ENCODE measurements around the gene TRIM38. TPM values are rescaled to one million over a fixed set of nuclear protein-coding genes. Genes with fewer than 3 reads are reported as not detected.
"Not testable (repeated sequence)": the region's sequence is repeated elsewhere in the genome, so short reads cannot be mapped to it uniquely, and the experiment has no call there.

The TRIM38 gene
- total RNA-seq, 5 donors from 2014 or later (not counting 1 experiment from before 2014, with no cell fraction given) = 20.5 to 29.3 (median 26.2) TPM

DNA sequence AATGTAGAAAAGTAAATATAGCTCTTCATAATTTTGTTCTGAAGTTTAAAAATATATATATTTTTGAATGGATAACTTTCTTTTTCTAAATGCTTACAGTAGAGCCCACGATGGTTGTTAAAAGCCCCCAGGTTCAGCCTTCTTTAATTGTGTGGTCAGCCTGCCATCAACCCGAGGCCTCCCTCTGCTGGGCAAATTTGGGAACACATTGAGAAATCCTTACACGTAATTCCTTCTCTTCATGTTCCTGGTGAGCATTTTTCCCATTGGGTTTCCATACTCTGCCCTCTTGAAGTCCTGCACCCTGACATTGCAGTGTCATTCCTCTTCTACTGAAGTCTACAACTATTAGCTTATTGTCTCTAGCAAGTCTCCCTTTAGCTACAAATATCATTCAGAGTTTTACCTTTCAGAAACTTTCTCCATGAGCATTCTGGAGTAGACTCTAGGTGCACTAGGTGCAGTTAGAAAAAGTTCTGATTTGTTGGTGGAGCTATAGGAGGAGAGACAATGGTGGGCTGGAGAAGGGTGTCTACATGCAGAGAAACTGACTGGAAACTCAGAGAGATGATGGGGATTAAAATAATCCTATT lies 40.6 kb downstream of the TRIM38 start:
- POLR2A ChIA-PET = interaction anchor here (0.5 to 1.8 kb wide), 6 partner anchors 14 to 104 kb away, joined by 3 to 8 read pairs (median 4); a partner anchor contains a TSS
- peaks cover 0 to 6% of the 10 kb centered on the region in 2 experiments for H3K4me1 ChIP-seq (ENCODE audit: control insufficient read depth in 1 of 2, extremely low read depth in 1 of 2, insufficient read depth in 2 of 2, low read length in 2 of 2)
- Mint-ChIP-seq H3K4me3 (no peak overlapping the region), H3K36me3 (peaks cover 26% of the 10 kb centered on the region), H3K4me1 (peaks cover 4 to 7% (median 6%) of the 10 kb centered on the region in 3 donors), H3K27me3 (no peaks in the 10 kb centered on the region), H3K27ac (no peak overlapping the region), H3K9me3 (no peaks in the 10 kb centered on the region)
- H3K27me3 ChIP-seq (replicated peaks in 1 of 2; ENCODE audit: control insufficient read depth in 2 of 2, extremely low read depth in 1 of 2, insufficient read depth in 2 of 2, low read length in 1 of 2) = no peaks in the 10 kb centered on the region
- H3K4me3 ChIP-seq (ENCODE audit: control insufficient read depth in 1 of 2, extremely low read depth in 1 of 2, low read length in 1 of 2) = no peak overlapping the region
- ATAC-seq (replicated peaks in 1 of 4) (peak in 2 of 4 experiments; percentile 30 to 55), DNase-seq (peak in 26 of 35 experiments; percentile 11 to 69 (median 34))
- H3K36me3 ChIP-seq (ENCODE audit: control insufficient read depth in 2 of 2, extremely low read depth in 1 of 2, insufficient read depth in 1 of 2, low read length in 1 of 2) = peaks cover 0 to under 1% of the 10 kb centered on the region in 2 donors
- no peak overlapping the region for H3K27ac ChIP-seq (ENCODE audit: low read length)
- 10% methylated on average over 3 of the region's 3 CpGs for WGBS (ENCODE audit: insufficient coverage)
- CTCF ChIA-PET = interaction anchor here (0.6 to 3.1 kb wide), 27 partner anchors 8 to 283 kb away, joined by 3 to 29 read pairs (median 4); a partner anchor contains a TSS
- H3K9me3 ChIP-seq = no peaks in the 10 kb centered on the region

DNA sequence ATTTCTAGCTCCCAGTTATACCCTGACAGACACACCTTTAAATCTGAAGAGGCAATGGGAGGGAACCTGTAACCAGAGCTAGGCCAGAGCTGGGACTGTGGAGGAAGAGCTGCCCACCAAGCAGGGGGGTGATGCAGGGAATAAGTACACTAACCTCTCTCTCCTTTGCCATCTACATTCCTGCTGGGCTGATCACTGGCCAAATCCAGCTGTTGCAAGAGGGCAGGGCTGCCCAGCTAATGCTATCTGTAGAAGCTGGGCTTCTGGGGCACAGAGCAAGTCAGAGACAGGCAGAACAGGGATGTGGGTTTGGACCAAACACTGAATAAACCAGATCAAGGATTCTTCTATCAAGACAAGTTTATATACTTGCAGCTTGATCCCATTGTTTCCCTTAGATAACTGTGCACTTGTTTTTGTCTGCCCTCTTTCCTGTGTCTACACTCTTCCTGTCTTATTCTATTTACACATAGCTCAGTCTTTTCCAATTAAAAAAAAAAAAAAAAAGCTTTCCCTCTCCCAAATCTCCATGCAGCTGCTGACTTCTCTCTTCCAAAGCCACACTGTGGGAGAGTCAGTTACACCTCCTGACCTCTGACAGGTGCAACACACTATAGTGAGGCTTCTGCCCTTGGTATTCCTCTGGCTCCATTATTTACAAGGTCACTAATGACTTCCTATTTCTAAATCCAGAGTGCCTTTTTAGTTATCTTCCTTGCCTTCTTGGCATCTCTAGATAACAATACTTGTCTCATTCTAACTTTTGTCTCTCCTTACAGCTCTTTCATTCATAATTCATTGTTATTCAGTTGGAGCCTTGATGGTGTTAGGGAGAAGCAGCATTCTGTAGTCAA lies 43.7 kb downstream of the TRIM38 start:
- no peaks in the 10 kb centered on the region for H3K9me3 Mint-ChIP-seq
- Histone ChIP-seq H3K4me3 (ENCODE audit: control insufficient read depth in 1 of 2, extremely low read depth in 1 of 2, low read length in 1 of 2) (no peak overlapping the region), H3K36me3 (ENCODE audit: control insufficient read depth in 2 of 2, extremely low read depth in 1 of 2, insufficient read depth in 1 of 2, low read length in 1 of 2) (no peaks in the 10 kb centered on the region), H3K9me3 (no peaks in the 10 kb centered on the region), H3K4me1 (ENCODE audit: control insufficient read depth in 1 of 2, extremely low read depth in 1 of 2, insufficient read depth in 2 of 2, low read length in 2 of 2) (peaks cover 0 to 6% of the 10 kb centered on the region in 2 experiments), H3K27ac (ENCODE audit: low read length) (no peak overlapping the region), H3K27me3 (replicated peaks in 1 of 2; ENCODE audit: control insufficient read depth in 2 of 2, extremely low read depth in 1 of 2, insufficient read depth in 2 of 2, low read length in 1 of 2) (no peaks in the 10 kb centered on the region)
- ATAC-seq (replicated peaks in 1 of 4) = no peak
- POLR2A ChIA-PET = interaction anchor here in 1 of 2 donors (0.6 to 1.1 kb wide), 8 partner anchors 11 to 491 kb away, joined by 3 to 10 read pairs (median 4); a partner anchor contains a TSS
- H3K36me3 Mint-ChIP-seq = peaks cover 7% of the 10 kb centered on the region
- no peaks in the 10 kb centered on the region for H3K27me3 Mint-ChIP-seq
- DNase-seq = no peak
- H3K4me1 Mint-ChIP-seq = peaks cover 4 to 7% (median 6%) of the 10 kb centered on the region in 3 donors
- CTCF ChIA-PET = interaction anchor here (0.5 to 1.4 kb wide), 5 partner anchors 10 to 60 kb away, joined by 3 to 7 read pairs (median 4); no protein-coding TSS in a partner anchor
- no peak overlapping the region for H3K4me3 Mint-ChIP-seq
- H3K27ac Mint-ChIP-seq = no peak overlapping the region

DNA sequence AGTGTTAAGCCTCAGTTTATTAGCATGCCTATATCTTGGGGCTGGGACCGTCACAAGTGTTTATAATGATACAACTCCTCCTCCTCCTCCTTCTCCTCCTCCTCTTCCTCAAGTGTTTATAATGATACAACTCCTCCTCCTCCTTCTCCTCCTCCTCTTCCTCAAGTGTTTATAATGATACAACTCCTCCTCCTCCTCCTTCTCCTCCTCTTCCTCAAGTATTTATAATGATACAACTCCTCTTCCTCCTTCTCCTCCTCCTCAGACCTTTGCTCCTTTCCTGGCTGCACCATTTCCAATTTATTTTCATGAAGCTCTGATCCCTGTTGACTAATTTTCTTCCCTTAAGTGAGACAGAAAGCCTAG lies 44.3 kb downstream of the TRIM38 start:
- not testable (repeated sequence) for H3K4me3 ChIP-seq (ENCODE audit: control insufficient read depth in 1 of 2, extremely low read depth in 1 of 2, low read length in 1 of 2); H3K4me1 ChIP-seq (ENCODE audit: control insufficient read depth in 1 of 2, extremely low read depth in 1 of 2, insufficient read depth in 2 of 2, low read length in 2 of 2); DNase-seq; H3K27ac ChIP-seq (ENCODE audit: low read length); H3K36me3 ChIP-seq (ENCODE audit: control insufficient read depth in 2 of 2, extremely low read depth in 1 of 2, insufficient read depth in 1 of 2, low read length in 1 of 2); H3K9me3 ChIP-seq; H3K36me3 Mint-ChIP-seq; H3K4me3 Mint-ChIP-seq; ATAC-seq (replicated peaks in 1 of 4); H3K4me1 Mint-ChIP-seq; H3K9me3 Mint-ChIP-seq; H3K27ac Mint-ChIP-seq; H3K27me3 ChIP-seq (replicated peaks in 1 of 2; ENCODE audit: control insufficient read depth in 2 of 2, extremely low read depth in 1 of 2, insufficient read depth in 2 of 2, low read length in 1 of 2); H3K27me3 Mint-ChIP-seq
- no CpG with 5 or more reads among the region's 1 CpG for WGBS (ENCODE audit: insufficient coverage)
- CTCF ChIA-PET = interaction anchor here (0.5 to 1.4 kb wide), 4 partner anchors 10 to 60 kb away, joined by 3 to 7 read pairs (median 4); a partner anchor contains a TSS
- POLR2A ChIA-PET = interaction anchor here in 1 of 2 donors (0.5 to 1.1 kb wide), 3 partner anchors 37 to 407 kb away, joined by 3 to 4 read pairs (median 3); a partner anchor contains a TSS

DNA sequence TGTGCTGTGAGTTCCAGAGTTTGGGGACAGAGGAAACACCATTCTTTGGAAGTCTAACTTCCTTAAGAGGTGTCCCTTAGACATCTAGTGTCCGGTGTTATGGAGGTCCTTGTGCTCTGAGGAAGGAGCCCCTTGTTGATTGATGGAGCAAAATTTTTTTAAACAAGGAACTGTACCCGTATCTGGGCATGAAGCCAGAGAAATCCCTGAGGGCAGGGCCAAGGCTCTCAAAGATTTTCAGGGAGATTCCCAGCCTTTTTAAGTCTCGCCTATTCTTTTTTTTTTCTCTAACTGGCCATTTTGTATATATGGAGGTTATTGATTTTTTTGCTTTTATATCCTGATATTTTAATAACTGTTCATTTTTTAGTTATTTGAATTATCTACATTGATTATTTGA lies 45.9 kb downstream of the TRIM38 start:
- CTCF ChIA-PET = interaction anchor here in 1 of 2 donors (0.6 kb wide), 1 partner anchor 1343 kb away, joined by 3 read pairs; no protein-coding TSS in a partner anchor
- WGBS (ENCODE audit: insufficient coverage) = 100% methylated on average over 1 of the region's 3 CpGs
- Histone ChIP-seq H3K4me1 (ENCODE audit: control insufficient read depth in 1 of 2, extremely low read depth in 1 of 2, insufficient read depth in 2 of 2, low read length in 2 of 2) (peaks cover 0 to 6% of the 10 kb centered on the region in 2 experiments), H3K4me3 (ENCODE audit: control insufficient read depth in 1 of 2, extremely low read depth in 1 of 2, low read length in 1 of 2) (no peak overlapping the region), H3K27ac (ENCODE audit: low read length) (no peak overlapping the region), H3K36me3 (ENCODE audit: control insufficient read depth in 2 of 2, extremely low read depth in 1 of 2, insufficient read depth in 1 of 2, low read length in 1 of 2) (no peaks in the 10 kb centered on the region), H3K27me3 (replicated peaks in 1 of 2; ENCODE audit: control insufficient read depth in 2 of 2, extremely low read depth in 1 of 2, insufficient read depth in 2 of 2, low read length in 1 of 2) (no peaks in the 10 kb centered on the region), H3K9me3 (no peaks in the 10 kb centered on the region)
- POLR2A ChIA-PET = no interaction called here
- DNase-seq (no peak), ATAC-seq (replicated peaks in 1 of 4) (no peak)
- no peaks in the 10 kb centered on the region for H3K27me3 Mint-ChIP-seq
- peaks cover 6% of the 10 kb centered on the region for H3K36me3 Mint-ChIP-seq
- H3K9me3 Mint-ChIP-seq = no peaks in the 10 kb centered on the region
- no peak overlapping the region for H3K27ac Mint-ChIP-seq
- H3K4me1 Mint-ChIP-seq = peaks cover 4 to 7% (median 4%) of the 10 kb centered on the region in 3 donors
- H3K4me3 Mint-ChIP-seq = no peak overlapping the region

DNA sequence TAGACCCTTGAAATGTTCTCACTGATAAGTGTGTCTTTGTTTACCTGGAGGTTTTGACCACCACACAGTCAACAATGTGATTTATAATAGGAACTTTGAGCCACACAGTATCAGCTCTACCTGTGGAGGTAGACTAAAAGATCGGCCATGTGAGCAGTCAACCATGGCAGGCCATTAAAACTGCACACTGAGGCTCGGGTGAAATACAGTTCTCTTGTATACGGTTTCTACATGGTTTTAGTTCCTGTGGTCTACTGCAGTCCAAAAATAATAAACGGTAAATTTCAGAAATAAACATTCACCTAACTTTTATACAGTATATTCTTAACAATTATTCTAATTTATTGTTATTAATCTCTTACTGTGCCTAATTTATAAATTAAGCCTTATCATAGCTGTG lies 47.2 kb downstream of the TRIM38 start:
- H3K4me3 ChIP-seq (ENCODE audit: control insufficient read depth in 1 of 2, extremely low read depth in 1 of 2, low read length in 1 of 2) = no peak overlapping the region
- peaks cover 0 to 6% of the 10 kb centered on the region in 2 experiments for H3K4me1 ChIP-seq (ENCODE audit: control insufficient read depth in 1 of 2, extremely low read depth in 1 of 2, insufficient read depth in 2 of 2, low read length in 2 of 2)
- Mint-ChIP-seq H3K4me1 (peaks cover 4 to 7% (median 4%) of the 10 kb centered on the region in 3 donors), H3K36me3 (no peaks in the 10 kb centered on the region), H3K9me3 (no peaks in the 10 kb centered on the region), H3K4me3 (no peak overlapping the region), H3K27ac (no peak overlapping the region), H3K27me3 (no peaks in the 10 kb centered on the region)
- DNase-seq = no peak
- ChIA-PET CTCF (interaction anchor here in 1 of 2 donors (1.2 kb wide), 1 partner anchor 11 kb away, joined by 3 read pairs; a partner anchor contains a TSS), POLR2A (interaction anchor here (0.6 kb wide), 2 partner anchors 12 to 122 kb away, joined by 3 read pairs; no protein-coding TSS in a partner anchor)
- WGBS (ENCODE audit: insufficient coverage) = 100% methylated on average over 1 of the region's 4 CpGs
- H3K9me3 ChIP-seq = no peaks in the 10 kb centered on the region
- ATAC-seq (replicated peaks in 1 of 4) = no peak
- H3K27me3 ChIP-seq (replicated peaks in 1 of 2; ENCODE audit: control insufficient read depth in 2 of 2, extremely low read depth in 1 of 2, insufficient read depth in 2 of 2, low read length in 1 of 2) = no peaks in the 10 kb centered on the region
- H3K36me3 ChIP-seq (ENCODE audit: control insufficient read depth in 2 of 2, extremely low read depth in 1 of 2, insufficient read depth in 1 of 2, low read length in 1 of 2) = no peaks in the 10 kb centered on the region
- H3K27ac ChIP-seq (ENCODE audit: low read length) = no peak overlapping the region

DNA sequence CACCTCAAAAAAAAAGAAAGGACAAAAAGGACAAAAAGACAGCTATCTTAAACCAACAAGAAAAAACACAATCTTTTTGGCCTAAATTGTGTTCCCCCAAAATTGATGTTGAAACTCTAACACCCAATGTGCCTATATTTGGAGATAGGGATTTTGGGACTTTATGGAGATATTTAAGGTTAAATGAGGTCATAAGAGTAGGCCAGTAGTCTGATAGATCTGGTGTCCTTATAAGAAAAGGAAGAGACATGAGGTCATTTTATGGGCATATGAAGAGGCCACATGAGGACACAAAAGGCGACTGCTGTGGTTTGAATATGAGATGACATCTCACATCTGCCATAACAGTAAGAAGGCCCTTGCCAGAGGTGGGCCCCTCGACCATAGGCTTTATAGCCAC lies 49.5 kb downstream of the TRIM38 start:
- ChIA-PET CTCF (interaction anchor here (1.0 to 1.1 kb wide), 3 partner anchors 9 to 21 kb away, joined by 3 to 6 read pairs (median 3); no protein-coding TSS in a partner anchor), POLR2A (no interaction called here)
- H3K4me1 Mint-ChIP-seq = peaks cover under 1 to 3% (median 1%) of the 10 kb centered on the region in 3 donors
- H3K27me3 ChIP-seq (replicated peaks in 1 of 2; ENCODE audit: control insufficient read depth in 2 of 2, extremely low read depth in 1 of 2, insufficient read depth in 2 of 2, low read length in 1 of 2) = no peaks in the 10 kb centered on the region
- DNase-seq (no peak), ATAC-seq (replicated peaks in 1 of 4) (no peak)
- H3K36me3 ChIP-seq (ENCODE audit: control insufficient read depth in 2 of 2, extremely low read depth in 1 of 2, insufficient read depth in 1 of 2, low read length in 1 of 2) = no peaks in the 10 kb centered on the region
- H3K27ac ChIP-seq (ENCODE audit: low read length) = no peak overlapping the region
- H3K9me3 ChIP-seq = no peaks in the 10 kb centered on the region
- no peaks in the 10 kb centered on the region for H3K36me3 Mint-ChIP-seq
- H3K4me3 Mint-ChIP-seq = no peak overlapping the region
- no CpG with 5 or more reads among the region's 2 CpGs for WGBS (ENCODE audit: insufficient coverage)
- no peaks in the 10 kb centered on the region for H3K9me3 Mint-ChIP-seq
- H3K27ac Mint-ChIP-seq = no peak overlapping the region
- no peak overlapping the region for H3K4me3 ChIP-seq (ENCODE audit: control insufficient read depth in 1 of 2, extremely low read depth in 1 of 2, low read length in 1 of 2)
- peaks cover 0 to 8% of the 10 kb centered on the region in 2 experiments for H3K4me1 ChIP-seq (ENCODE audit: control insufficient read depth in 1 of 2, extremely low read depth in 1 of 2, insufficient read depth in 2 of 2, low read length in 2 of 2)
- H3K27me3 Mint-ChIP-seq = no peaks in the 10 kb centered on the region
